ENCODE measurements around the gene CLMN. TPM values are rescaled to one million over a fixed set of nuclear protein-coding genes. Genes with fewer than 3 reads are reported as not detected.

The CLMN gene
- total and polyA plus RNA-seq, 2 of the 4 experiments (the other 2 are of a cell fraction): 0.10 to 0.18 TPM

- no CpG with 5 or more reads among the region's 6 CpGs for WGBS, 2 experiments (ENCODE audit: extremely low coverage in 2 of 2, insufficient read length in 1 of 2)
- Histone ChIP-seq H2AK9ac (replicated peaks; ENCODE audit: low read depth, low read length, poor library complexity) (no peak overlapping the region), H3K27ac (ENCODE audit: insufficient read depth, low read length) (no peak overlapping the region), H3K4me2 (ENCODE audit: low read depth, low read length) (no peak overlapping the region), H3K18ac (ENCODE audit: low read depth, low read length) (no peak overlapping the region), H3K9ac (ENCODE audit: low read depth, low read length) (no peak overlapping the region), H4K20me1 (ENCODE audit: insufficient read depth, low read length) (no peaks in the 10 kb centered on the region), H3K36me3 (ENCODE audit: control insufficient read depth, insufficient read depth, low read length) (no peaks in the 10 kb centered on the region), H3K9me3 (ENCODE audit: control insufficient read depth, insufficient read depth, low read length) (no peaks in the 10 kb centered on the region), H2BK120ac (ENCODE audit: low read depth, low read length) (no peak overlapping the region), H3K4ac (ENCODE audit: low read depth, low read length) (no peak overlapping the region), H4K5ac (ENCODE audit: low read depth, low read length) (no peak overlapping the region), H2BK20ac (ENCODE audit: low read depth, low read length) (no peak overlapping the region), H2BK5ac (ENCODE audit: low read depth, low read length, poor library complexity, severe bottlenecking) (no peak overlapping the region), H3K79me1 (ENCODE audit: low read depth in 1 of 2, low read length in 2 of 2) (no peaks in the 10 kb centered on the region), H3K4me1 (ENCODE audit: control insufficient read depth, insufficient read depth, low read length) (no peaks in the 10 kb centered on the region), H4K91ac (ENCODE audit: insufficient read depth, low read depth, low read length) (no peak overlapping the region), H3K23ac (ENCODE audit: low read depth, low read length) (no peak overlapping the region), H2BK15ac (ENCODE audit: low read depth, low read length) (no peak overlapping the region), H3K9me1 (ENCODE audit: insufficient read depth, low read length) (no peaks in the 10 kb centered on the region), H3K27me3 (ENCODE audit: control insufficient read depth, insufficient read depth, low read length) (no peaks in the 10 kb centered on the region; the same call in 1 of the 2 replicates), H3K14ac (replicated peaks; ENCODE audit: low read depth, low read length) (no peak overlapping the region), H2AK5ac (ENCODE audit: low read depth, low read length) (no peak overlapping the region), H3K4me3 (ENCODE audit: insufficient read depth, low read depth, low read length) (no peak overlapping the region), H3K56ac (ENCODE audit: extremely low read depth, insufficient read depth, low read length) (no peak overlapping the region), H4K8ac (ENCODE audit: low read depth in 2 of 2, low read length in 2 of 2) (no peak overlapping the region), H2AFZ (replicated peaks; ENCODE audit: low read length, poor library complexity) (no peak overlapping the region)
- dilution Hi-C loops (cut with HindIII; ENCODE audit: low sequenced_read_pairs, unreplicated experiment): no loop called here
- ChIA-PET POLR2A (ENCODE audit: unreplicated experiment) (no interaction called here), CTCF (no interaction called here)
- no TSS peak for BruUV-seq (replicated peaks)
- DNase-seq: no peak
- intact Hi-C loops (cut with micrococcal nuclease): no loop called here
- no peak for ATAC-seq (ENCODE audit: low read depth)
- TF ChIP-seq CEBPB (IDR thresholded peaks at IDR 0.05; ENCODE audit: low read depth, low read length): no peak
- no peak for TF ChIP-seq BHLHE40 (IDR thresholded peaks at IDR 0.05; ENCODE audit: low read depth, low read length)
- no peak for TF ChIP-seq RCOR1 (IDR thresholded peaks at IDR 0.05; ENCODE audit: insufficient replicate concordance, low read length)
- no peak for TF ChIP-seq POLR2A (IDR thresholded peaks at IDR 0.05; ENCODE audit: low read depth, low read length)
- in situ Hi-C loops (cut with MboI; ENCODE audit: low sequenced_read_pairs): no loop called here
Observed at GRCh38 chr14:95240859-95241813, 78.6 kb downstream of the CLMN start.

Data from IMR-90 (cell line).